Cortex of kidney (tissue), 1 donor: ENCODE data around the gene IFNLR1.

Source experiments
- DNase-seq: peaks from one replicate; lab custom pipeline; 2025; lab: John Stamatoyannopoulos, UW

Gene IFNLR1

DNA sequence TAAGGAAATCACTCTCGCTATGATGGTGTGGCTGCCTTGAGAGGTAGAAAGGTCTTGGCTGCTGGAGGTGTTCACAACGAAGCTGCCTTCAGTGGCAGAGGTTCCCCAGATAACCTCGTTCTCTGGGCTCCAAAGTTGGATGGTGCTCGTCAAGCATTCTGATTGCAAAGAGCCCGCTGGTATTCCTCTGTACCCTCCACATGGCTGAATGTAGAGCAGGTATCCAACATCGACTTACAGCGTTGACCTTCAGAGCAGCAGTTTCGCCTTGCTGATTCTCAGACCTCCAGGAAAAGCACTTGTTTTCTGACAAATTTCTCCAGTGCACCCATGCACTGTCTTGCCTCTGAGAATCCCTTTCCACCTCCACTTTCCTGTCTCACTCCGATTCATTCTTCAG, 39.9 kb downstream of the IFNLR1 start:
- no peak for DNase-seq

DNA sequence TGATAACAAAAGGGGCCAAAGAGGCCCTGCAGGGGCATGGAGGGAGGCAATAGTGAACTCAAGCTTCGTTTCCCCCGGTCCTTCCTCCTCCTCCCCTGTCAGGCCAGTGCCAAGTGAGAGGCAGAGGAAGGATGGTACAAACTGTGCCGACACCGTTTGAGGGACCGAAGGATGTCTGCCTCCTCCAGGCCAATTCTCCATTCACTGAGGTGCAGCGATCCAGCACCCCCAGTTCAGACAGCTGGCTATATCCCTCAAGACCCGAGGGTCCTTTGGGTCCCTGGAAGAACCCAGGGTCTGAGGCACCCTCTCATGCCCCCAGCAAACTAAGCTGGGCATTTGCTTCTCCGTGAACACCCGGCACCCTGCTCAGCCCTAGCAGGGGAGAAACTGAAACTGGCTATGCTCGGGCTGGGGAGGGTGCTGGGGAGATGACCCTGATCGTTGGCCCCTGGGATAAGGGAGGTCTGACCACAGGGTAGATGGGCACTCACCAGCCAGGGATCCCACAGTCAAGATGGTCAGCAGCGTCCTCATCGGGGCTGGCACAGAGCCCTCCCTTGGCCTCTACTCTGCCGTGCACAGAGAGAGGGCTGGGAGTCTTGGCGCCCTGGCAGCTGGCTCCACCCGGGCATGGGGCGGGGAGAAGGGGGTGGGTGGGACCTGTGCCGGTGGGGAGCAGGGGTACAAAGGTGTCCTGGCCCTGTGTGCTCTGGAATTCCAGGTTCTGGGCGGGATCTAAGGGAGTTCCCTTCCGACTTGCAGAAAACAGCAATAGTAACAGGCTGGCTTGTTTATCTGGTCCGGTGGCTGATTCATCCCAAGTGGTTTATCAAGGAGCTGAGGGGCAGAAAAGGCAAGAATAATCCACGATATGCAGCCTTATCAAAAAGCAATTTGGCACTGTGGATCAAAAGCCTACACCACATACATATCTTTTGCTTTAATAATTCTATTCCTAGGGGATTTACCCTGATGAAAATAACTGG, 44.2 kb downstream of the IFNLR1 start, which contains the start of gene IL22RA1:
IL22RA1 (minus strand) TSS at position 595 of the 989 bp plus-strand sequence; CDS start at position 537, 58 bp downstream.
- no peak for DNase-seq

DNA sequence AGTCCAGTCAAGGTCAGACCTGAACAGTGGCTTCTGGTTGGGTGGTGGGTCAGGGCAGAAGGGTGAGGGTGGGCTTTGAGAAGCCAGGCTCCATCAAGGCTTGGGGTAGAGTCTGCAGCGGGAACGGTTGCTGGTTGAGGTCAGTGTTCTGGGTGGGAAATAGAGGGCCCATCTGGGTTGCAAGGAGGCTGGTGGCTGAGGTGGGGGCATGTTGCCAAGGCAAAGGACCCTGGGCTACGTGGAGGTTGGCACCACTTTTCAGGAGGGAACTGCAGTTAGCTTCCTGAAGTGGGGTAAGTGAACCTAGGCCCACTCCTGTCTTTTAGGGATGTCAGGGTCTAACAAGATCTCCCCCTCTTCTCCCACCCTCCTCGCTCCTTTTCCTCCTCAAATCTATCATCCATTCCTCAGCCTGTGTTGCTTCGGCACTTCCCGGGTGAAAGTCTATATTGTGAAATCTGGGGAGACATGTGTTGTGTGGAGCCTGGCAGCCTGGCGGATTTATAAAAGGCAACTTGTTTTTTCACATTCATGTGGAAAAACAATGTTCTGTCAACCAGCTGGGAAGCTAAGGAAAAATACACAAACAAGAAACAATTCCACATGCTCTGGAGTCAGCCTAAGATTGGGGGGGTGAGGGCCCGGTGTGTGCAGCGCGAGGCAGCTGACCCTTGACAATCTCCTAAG, 45.6 kb downstream of the IFNLR1 start:
- no peak for DNase-seq

DNA sequence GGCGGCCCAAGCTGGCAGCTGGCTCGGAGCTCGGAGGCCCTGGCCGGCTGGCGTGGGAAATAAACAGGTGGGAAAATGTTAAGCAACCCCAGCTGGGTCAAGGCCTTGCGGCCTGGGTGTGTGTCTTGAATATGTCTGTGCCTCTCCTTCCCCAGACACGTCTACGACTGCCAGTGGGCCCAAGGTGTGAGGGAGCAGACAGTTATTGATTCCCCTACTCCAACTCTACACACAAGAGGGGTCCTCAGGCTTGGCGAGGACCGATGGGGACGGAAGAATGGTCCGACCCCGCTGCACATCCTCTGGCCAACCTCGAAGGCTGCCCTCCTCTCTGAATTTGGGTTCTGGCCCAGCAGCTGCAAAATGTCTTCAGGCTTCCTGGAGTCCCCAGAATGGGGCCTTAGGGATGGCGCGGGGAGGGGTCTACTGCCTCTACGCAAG, 46.3 kb downstream of the IFNLR1 start:
- no peak for DNase-seq

- no peak for DNase-seq
Measured at GRCh38 chr1:24139841-24140425, 47.2 kb downstream of the IFNLR1 start.

DNA sequence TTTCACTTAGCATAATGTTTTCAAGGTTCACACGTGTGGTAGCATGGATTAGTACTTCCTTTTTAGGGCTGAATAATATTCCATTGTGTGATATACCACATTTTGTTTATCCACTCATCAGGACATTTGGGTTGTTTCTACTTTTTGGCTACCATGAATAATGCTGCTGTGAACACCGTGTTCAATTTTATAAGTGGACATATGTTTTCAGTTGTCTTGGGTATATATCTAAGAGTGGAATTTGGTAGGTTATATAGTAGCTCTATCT, 47.9 kb downstream of the IFNLR1 start:
- DNase-seq, result no peak

DNA sequence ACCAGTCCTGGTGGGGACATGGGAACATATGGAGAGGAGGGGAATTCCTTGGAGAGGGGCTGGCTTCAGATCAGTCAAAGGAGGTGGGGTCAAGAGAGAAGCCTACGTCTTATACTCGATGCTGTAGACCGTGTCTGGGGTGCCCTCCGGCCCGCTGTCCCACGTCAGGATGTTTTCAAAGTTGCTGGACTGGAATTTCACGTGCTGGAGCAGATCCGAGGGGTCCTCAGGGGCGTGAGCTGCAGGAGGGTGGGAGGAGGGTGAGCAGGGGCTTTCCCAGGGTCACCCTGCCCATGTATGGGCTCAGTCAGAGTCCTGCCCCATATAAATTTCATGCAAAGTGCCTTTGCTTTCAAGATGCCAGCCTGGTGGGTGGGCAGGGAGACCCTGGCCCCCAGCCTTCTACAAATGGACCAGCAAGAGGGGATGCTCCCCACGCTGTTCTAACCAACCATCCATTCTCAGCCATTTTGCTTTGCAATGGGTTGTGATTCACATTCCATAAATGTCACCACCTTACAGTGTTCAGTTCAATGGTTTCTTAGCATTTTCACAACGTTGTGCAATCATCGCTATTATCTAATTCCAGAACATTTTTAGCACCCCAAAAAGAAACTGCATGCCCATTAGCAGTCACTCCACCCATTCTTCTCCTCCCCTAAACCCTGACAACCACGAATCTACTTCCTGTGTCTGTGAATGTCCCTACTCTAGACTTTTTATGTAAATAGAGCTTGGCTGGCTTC, 48.4 kb downstream of the IFNLR1 start:
- no peak for DNase-seq

GRCh38 chr1:24136956-24137539, 50.0 kb downstream of the IFNLR1 start:
- DNase-seq, result no peak

- no peak for DNase-seq
Measured at GRCh38 chr1:24134376-24134775, 52.7 kb downstream of the IFNLR1 start.

DNA sequence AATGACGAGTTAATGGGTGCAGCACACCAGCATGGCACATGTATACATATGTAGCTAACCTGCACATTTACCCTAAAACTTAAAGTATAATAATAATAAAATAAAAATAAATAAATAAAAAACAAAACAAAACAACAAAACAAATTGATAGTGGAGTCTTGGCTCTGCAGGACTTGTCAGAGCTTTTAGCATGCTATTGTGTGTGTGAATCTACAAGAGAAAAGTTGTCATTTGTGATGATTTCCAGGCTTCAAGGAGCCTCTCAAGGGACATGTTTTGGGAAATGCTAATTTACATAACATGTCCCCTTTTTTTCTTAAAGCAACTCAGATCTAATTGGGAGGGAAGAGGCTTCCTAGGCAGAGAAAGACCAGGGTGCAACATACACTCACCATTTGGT, 53.3 kb downstream of the IFNLR1 start:
- no peak for DNase-seq

GRCh38 chr1:24130385-24130784, 56.7 kb downstream of the IFNLR1 start:
- no peak for DNase-seq

DNA sequence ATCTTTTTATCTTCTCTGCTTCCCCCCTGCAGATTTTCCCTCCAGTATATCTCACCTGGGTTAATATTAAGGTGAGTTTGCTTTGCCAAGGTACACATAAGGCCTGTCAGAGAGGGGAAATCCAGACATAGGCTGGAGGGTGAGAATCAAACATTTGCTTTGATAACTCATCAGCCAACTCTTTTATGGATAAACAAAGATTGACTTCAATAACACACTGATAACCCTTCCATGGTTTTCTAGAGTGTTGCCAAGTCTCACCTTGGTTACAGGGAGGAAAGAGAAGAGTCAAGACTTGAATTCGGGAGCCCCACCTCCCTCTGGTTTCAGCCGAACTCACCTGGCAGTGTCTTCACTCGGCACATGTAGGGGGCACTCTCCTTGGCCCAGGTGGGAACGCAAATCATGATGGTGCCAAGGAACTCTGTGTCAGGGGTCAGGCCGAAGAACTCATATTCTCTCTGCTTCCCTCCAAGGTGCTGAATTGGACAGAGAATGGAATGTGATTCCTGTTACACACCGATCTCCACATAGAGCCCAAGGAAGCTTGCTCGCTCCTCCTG, 59.2 kb downstream of the IFNLR1 start:
- no peak for DNase-seq

GRCh38 chr1:24127134-24127800, 59.8 kb downstream of the IFNLR1 start:
- DNase-seq, result no peak

- no peak for DNase-seq
Measured at GRCh38 chr1:24126672-24127023, 60.4 kb downstream of the IFNLR1 start.

- DNase-seq, result no peak
Measured at GRCh38 chr1:24126018-24126671, 60.9 kb downstream of the IFNLR1 start.

DNA sequence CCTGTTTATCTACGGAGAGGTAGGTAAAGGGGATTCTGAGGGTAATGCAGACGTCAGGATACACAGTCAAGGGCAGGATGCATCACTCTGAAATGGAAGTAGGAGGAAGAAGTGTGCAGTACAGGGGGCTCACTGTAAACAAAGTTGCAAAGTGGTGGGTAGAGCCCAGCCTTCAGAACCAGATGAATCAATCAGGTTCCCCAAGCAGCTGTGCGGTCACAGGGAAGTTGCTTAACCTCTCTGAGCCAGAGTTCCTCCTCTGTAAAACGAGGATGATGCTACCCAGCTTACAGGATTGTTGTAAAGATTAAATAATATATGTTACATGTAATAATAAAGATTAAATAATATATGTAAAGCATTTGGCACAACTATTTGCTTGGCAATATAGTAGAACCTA, 61.6 kb downstream of the IFNLR1 start:
- no peak for DNase-seq

GRCh38 chr1:24124980-24125379, 62.1 kb downstream of the IFNLR1 start:
- DNase-seq, result no peak

DNA sequence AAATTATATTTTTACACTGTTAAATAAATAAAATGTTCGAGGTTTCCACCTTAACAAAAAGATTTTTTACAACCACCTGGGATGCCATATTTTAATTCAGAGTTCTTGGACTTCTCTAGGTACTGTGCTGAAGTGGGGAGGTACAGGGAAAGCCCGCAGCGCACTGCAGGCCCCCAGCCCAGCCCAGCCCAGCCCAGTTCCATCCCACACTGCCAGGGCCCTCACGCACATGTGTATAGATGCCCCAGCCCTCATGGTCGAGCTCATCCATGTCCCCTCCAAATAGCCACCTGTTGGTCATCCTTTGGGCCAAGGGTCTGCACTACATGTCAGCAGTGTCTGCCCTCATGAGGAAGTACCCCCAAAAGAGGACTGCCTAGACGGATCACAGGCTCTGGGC, 63.5 kb downstream of the IFNLR1 start:
- no peak for DNase-seq

DNA sequence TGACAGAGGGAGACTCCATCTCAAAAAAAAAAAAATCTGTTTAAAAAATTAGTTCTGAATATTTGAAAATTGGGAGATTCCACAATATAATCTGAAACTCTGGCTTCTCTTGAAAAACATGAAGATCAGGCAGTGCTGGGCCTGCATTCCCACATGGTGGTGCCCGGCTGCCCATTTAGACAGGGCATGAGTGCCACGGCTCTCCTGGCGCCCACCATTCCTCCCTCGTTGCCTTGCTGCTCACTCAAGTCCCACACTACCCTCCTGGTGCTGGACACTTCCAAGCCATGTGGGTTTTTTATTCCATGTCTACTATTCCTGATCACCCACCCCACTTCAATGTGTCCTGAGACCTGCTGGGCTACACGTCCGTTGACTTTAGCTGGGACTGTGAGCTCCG, 64.3 kb downstream of the IFNLR1 start:
- DNase-seq, result no peak

- no peak for DNase-seq
Measured at GRCh38 chr1:24121406-24121805, 65.7 kb downstream of the IFNLR1 start.
